Measurements from ENCODE around the gene WASHC2A. TPM values are rescaled to one million over a fixed set of nuclear protein-coding genes. Genes with fewer than 3 reads are reported as not detected.
"Not testable (repeated sequence)": the region's sequence is repeated elsewhere in the genome, so short reads cannot be mapped to it uniquely, and the experiment has no call there.

The WASHC2A gene
- total RNA-seq, 4 donors from 2014 or later = 33.0 to 43.0 (median 34.3) TPM

GRCh38 chr10:50055494-50056292, 12.1 kb upstream of the WASHC2A start:
- H3K4me3 ChIP-seq; H3K27ac ChIP-seq (replicated peaks in 1 of 4); H3K9me3 ChIP-seq; H3K36me3 ChIP-seq; DNase-seq (ENCODE audit: extremely low spot score); H3K4me1 ChIP-seq; intact Hi-C loops (cut with DNase I); H3K27me3 ChIP-seq: not testable (repeated sequence)
- WGBS = 72% methylated on average over 5 of the region's 5 CpGs

DNA sequence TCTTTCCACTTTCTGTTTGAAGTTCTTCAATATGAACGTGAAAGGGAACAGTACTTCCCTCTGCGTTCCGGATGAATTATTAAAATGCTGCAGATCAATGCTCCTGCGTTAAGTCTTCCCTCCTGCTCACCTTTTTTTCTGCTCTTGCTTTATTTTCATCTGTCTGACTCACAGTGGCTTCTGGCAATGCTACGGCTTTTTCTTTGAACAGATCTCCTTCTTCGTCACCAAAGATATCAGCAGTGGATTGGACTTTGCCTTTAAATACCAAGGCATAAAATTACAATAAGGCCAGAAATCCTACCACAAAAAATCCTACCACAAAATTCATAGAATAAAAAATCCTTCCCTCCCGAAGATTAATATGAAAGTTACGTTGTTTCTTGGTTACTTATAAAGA, 11.1 kb upstream of the WASHC2A start:
- H3K36me3 ChIP-seq; intact Hi-C loops (cut with DNase I); H3K27ac ChIP-seq (replicated peaks in 1 of 4); H3K27me3 ChIP-seq; H3K4me3 ChIP-seq; DNase-seq (ENCODE audit: extremely low spot score); H3K4me1 ChIP-seq; H3K9me3 ChIP-seq: not testable (repeated sequence)
- 82% methylated on average over 8 of the region's 8 CpGs for WGBS

- H3K36me3 ChIP-seq; intact Hi-C loops (cut with DNase I); H3K27me3 ChIP-seq; H3K4me1 ChIP-seq; H3K4me3 ChIP-seq; H3K9me3 ChIP-seq; H3K27ac ChIP-seq (replicated peaks in 1 of 4); DNase-seq (ENCODE audit: extremely low spot score): not testable (repeated sequence)
- WGBS = 85% methylated on average over 1 of the region's 1 CpG
Measured at GRCh38 chr10:50058727-50059126, 9.0 kb upstream of the WASHC2A start.

DNA sequence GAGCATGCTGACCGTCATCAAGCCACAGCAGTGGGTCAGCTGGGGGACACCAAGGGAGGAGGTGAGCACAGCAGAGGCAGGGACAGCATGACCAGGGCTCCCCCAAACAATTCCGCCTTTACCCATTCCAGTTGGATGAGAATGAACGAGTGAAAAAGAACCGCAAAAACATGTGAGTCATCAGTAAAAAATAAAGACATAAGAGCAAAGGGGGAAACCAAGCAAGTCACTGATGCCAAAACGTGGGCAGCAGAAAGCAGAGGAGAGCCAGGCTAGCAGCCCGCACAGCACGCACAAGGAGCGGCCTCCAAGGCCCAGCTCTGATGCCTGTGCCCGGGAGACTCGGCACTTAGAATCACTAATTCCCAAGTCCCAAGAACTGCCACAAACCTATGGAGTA, 7.8 kb upstream of the WASHC2A start:
- H3K4me1 ChIP-seq; DNase-seq (ENCODE audit: extremely low spot score); H3K4me3 ChIP-seq; H3K9me3 ChIP-seq; H3K27me3 ChIP-seq; H3K36me3 ChIP-seq; intact Hi-C loops (cut with DNase I); H3K27ac ChIP-seq (replicated peaks in 1 of 4): not testable (repeated sequence)
- 84% methylated on average over 10 of the region's 10 CpGs for WGBS

DNA sequence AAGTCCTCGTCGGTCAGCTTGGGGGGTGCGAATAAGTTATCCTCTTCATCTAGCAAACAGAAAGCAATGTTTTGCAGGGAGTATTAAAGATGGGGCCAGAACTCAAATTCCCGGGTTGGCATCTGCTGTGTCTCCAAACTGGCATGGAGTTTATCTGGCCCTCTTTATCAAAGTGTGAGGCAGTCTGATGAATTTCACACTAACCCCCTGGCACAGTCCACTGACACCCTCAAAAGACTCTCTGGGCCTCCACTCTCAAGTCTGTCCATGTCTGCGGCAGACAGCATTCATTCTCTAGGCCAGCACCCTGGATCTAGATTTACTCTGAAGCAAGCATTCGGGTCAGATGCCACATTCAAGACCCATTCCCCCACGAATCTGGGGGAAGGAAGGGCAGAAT, 6.2 kb upstream of the WASHC2A start:
- H3K4me1 ChIP-seq; H3K4me3 ChIP-seq; DNase-seq (ENCODE audit: extremely low spot score); H3K27ac ChIP-seq (replicated peaks in 1 of 4); H3K36me3 ChIP-seq; H3K9me3 ChIP-seq; H3K27me3 ChIP-seq; intact Hi-C loops (cut with DNase I): not testable (repeated sequence)
- WGBS = 75% methylated on average over 7 of the region's 7 CpGs

DNA sequence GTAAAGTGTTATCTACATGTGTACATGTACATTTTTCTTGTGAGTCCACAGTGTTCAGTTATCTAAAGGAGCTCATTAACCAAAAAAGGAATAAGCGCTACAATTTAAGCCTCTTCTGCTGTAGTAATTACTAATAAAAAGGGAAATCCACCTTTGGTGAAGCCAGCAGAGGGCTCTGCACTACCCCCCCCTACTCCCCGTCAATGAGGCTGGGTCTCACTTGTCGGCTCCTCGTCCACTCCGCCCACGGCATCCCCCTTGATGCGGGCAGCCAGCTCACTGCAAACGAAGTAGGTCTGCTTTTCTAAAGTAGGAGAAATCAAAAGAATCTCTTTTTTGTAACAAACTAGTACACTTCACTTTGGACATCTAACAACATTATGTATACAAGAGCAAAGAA, 4.7 kb upstream of the WASHC2A start:
- TF ChIP-seq POLR2A (IDR thresholded peaks at IDR 0.05; ENCODE audit: low read depth) = no peak
- TF ChIP-seq POLR2AphosphoS5 (IDR thresholded peaks at IDR 0.05) = no peak
- no peak for TF ChIP-seq EP300 (IDR thresholded peaks at IDR 0.05)
- TF ChIP-seq, protein P1, sequence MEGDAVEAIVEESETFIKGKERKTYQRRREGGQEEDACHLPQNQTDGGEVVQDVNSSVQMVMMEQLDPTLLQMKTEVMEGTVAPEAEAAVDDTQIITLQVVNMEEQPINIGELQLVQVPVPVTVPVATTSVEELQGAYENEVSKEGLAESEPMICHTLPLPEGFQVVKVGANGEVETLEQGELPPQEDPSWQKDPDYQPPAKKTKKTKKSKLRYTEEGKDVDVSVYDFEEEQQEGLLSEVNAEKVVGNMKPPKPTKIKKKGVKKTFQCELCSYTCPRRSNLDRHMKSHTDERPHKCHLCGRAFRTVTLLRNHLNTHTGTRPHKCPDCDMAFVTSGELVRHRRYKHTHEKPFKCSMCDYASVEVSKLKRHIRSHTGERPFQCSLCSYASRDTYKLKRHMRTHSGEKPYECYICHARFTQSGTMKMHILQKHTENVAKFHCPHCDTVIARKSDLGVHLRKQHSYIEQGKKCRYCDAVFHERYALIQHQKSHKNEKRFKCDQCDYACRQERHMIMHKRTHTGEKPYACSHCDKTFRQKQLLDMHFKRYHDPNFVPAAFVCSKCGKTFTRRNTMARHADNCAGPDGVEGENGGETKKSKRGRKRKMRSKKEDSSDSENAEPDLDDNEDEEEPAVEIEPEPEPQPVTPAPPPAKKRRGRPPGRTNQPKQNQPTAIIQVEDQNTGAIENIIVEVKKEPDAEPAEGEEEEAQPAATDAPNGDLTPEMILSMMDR (IDR thresholded peaks at IDR 0.05) = no peak
- no peaks in the 10 kb centered on the region for H3K36me3 ChIP-seq

GRCh38 chr10:50068352-50068659, 552 bp downstream of the WASHC2A start:
- Histone ChIP-seq H3K27ac (replicated peaks in 1 of 4) (peak overlapping the region; percentile 73 to 84 (median 83)), H3K4me3 (peak overlapping the region; percentile 70 to 90 (median 77)), H3K36me3 (peaks cover 0 to 17% (median 0%) of the 10 kb centered on the region in 4 donors), H3K4me1 (peaks cover 5 to 13% (median 6%) of the 10 kb centered on the region in 4 donors)
- DNase-seq (ENCODE audit: extremely low spot score); H3K9me3 ChIP-seq; intact Hi-C loops (cut with DNase I); H3K27me3 ChIP-seq: not testable (repeated sequence)
- 20% methylated on average over 1 of the region's 13 CpGs for WGBS

More for the DNA sequence above, 4.7 kb upstream of the WASHC2A start:
- H3K27me3 ChIP-seq = no peaks in the 10 kb centered on the region
- H3K27ac ChIP-seq (replicated peaks in 1 of 4) = no peak overlapping the region
- intact Hi-C loops (cut with DNase I) = no loop called here
- no peak for DNase-seq (ENCODE audit: extremely low spot score)
- WGBS = 33% methylated on average over 8 of the region's 8 CpGs
- H3K4me3 ChIP-seq = no peak overlapping the region
- no peaks in the 10 kb centered on the region for H3K9me3 ChIP-seq
- peaks cover 0 to 7% (median 6%) of the 10 kb centered on the region in 4 donors for H3K4me1 ChIP-seq

GRCh38 chr10:50075139-50075538, 7.4 kb downstream of the WASHC2A start:
- intact Hi-C loops (cut with DNase I); H3K27me3 ChIP-seq; H3K9me3 ChIP-seq; H3K4me3 ChIP-seq; H3K27ac ChIP-seq (replicated peaks in 1 of 4); H3K4me1 ChIP-seq; DNase-seq (ENCODE audit: extremely low spot score): not testable (repeated sequence)
- H3K36me3 ChIP-seq = peaks cover 0 to 39% (median 16%) of the 10 kb centered on the region in 4 donors
- 97% methylated on average over 1 of the region's 2 CpGs for WGBS

DNA sequence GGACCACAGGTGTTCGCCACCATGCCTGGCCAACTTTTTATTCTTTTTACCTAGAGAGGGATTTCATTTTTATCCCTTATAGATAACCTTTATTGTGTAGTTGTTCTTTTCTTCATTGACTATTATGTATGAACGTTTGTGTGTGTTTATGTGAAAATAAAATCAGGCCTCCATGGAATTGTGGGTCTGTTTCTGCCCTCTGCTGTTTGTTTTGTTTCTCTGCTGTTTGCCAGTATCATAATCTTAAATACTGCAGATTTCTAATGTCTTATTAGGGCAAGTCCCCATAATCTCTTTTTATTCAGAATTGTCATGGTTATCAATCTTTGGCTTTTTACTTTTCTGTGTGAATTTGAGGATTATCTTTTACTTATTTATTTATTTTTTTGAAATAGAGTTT, 7.8 kb downstream of the WASHC2A start:
- H3K4me1 ChIP-seq; H3K9me3 ChIP-seq; H3K27me3 ChIP-seq; H3K27ac ChIP-seq (replicated peaks in 1 of 4); DNase-seq (ENCODE audit: extremely low spot score); H3K4me3 ChIP-seq; intact Hi-C loops (cut with DNase I): not testable (repeated sequence)
- WGBS = 44% methylated on average over 2 of the region's 2 CpGs
- peaks cover 0 to 38% (median 16%) of the 10 kb centered on the region in 4 donors for H3K36me3 ChIP-seq

DNA sequence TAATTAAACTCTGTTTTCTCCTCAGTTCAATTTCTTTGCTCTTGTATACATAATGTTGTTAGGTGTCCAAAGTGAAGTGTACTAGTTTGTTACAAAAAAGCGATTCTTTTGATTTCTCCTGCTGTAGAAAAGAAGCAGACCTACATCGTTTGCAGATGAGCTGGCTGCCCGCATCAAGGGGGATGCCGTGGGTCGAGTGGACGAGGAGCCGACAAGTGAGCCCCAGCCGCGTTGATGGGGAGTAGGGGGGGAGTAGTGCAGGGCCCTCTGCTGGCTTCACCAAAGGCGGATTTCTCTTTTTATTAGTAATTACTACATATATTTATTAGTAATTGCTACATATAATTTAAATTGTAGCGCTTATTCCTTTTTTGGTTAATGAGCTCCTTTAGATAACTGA, 23.6 kb downstream of the WASHC2A start:
- DNase-seq (ENCODE audit: extremely low spot score); H3K4me3 ChIP-seq; H3K4me1 ChIP-seq; intact Hi-C loops (cut with DNase I); H3K9me3 ChIP-seq; H3K27ac ChIP-seq (replicated peaks in 1 of 4); H3K27me3 ChIP-seq: not testable (repeated sequence)
- WGBS = 100% methylated on average over 7 of the region's 11 CpGs
- peaks cover 0 to 33% (median 16%) of the 10 kb centered on the region in 4 donors for H3K36me3 ChIP-seq

DNA sequence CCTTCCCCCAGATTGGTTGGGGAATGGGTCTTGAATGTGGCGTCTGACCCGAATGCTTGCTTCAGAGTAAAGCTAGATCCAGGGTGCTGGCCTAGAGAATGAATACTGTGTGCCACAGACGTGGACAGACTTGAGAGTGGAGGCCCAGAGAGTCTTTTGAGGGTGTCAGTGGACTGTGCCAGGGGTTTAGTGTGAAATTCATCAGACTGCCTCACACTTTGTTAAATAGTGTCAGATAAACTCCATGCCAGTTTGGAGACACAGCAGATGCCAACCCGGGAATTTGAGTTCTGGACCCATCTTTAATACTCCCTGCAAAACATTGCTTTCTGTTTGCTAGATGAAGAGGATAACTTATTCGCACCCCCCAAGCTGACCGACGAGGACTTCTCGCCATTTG, 25.2 kb downstream of the WASHC2A start:
- WGBS = 80% methylated on average over 1 of the region's 8 CpGs
- not testable (repeated sequence) for H3K4me3 ChIP-seq; H3K27ac ChIP-seq (replicated peaks in 1 of 4)

DNA sequence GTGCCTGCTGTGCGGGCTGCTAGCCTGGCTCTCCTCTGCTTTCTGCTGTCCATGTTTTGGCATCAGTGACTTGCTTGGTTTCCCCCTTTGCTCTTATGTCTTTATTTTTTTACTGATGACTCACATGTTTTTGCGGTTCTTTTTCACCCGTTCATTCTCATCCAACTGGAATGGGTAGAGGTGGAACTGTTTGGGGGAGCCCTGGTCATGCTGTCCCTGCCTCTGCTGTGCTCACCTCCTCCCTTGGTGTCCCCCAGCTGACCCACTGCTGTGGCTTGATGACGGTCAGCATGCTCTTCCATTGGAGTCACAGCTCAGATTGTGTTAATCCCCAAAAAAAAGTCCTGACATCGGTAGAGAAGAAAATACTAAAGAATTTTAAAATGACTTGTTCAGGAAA, 26.9 kb downstream of the WASHC2A start:
- intact Hi-C loops (cut with DNase I); H3K27me3 ChIP-seq; H3K27ac ChIP-seq (replicated peaks in 1 of 4); H3K4me1 ChIP-seq; H3K9me3 ChIP-seq; H3K4me3 ChIP-seq; DNase-seq (ENCODE audit: extremely low spot score): not testable (repeated sequence)
- WGBS = 89% methylated on average over 4 of the region's 5 CpGs
- H3K36me3 ChIP-seq = peaks cover 0 to 39% (median 11%) of the 10 kb centered on the region in 4 donors

More for the DNA sequence above, 25.2 kb downstream of the WASHC2A start:
- DNase-seq (ENCODE audit: extremely low spot score); intact Hi-C loops (cut with DNase I); H3K9me3 ChIP-seq; H3K27me3 ChIP-seq; H3K4me1 ChIP-seq: not testable (repeated sequence)
- peaks cover 0 to 28% (median 12%) of the 10 kb centered on the region in 4 donors for H3K36me3 ChIP-seq

All from esophagus muscularis mucosa (tissue), 4 donors.